Cardiac ventricle fibroblast (primary cell): Measurements from ENCODE around the gene FUT9. TPM values are rescaled to one million over a fixed set of nuclear protein-coding genes. Genes with fewer than 3 reads are reported as not detected.

ENCODE experiments used
- total RNA-seq: library from RNA; depleted of rRNA; stranded (reverse); fragments of >200 nt; gene quantifications from 2 replicates; pipeline ENCODE4 v1.2.3, GENCODE V29; 2015

FUT9 gene
- total RNA-seq = not detected in 2 replicates

DNA sequence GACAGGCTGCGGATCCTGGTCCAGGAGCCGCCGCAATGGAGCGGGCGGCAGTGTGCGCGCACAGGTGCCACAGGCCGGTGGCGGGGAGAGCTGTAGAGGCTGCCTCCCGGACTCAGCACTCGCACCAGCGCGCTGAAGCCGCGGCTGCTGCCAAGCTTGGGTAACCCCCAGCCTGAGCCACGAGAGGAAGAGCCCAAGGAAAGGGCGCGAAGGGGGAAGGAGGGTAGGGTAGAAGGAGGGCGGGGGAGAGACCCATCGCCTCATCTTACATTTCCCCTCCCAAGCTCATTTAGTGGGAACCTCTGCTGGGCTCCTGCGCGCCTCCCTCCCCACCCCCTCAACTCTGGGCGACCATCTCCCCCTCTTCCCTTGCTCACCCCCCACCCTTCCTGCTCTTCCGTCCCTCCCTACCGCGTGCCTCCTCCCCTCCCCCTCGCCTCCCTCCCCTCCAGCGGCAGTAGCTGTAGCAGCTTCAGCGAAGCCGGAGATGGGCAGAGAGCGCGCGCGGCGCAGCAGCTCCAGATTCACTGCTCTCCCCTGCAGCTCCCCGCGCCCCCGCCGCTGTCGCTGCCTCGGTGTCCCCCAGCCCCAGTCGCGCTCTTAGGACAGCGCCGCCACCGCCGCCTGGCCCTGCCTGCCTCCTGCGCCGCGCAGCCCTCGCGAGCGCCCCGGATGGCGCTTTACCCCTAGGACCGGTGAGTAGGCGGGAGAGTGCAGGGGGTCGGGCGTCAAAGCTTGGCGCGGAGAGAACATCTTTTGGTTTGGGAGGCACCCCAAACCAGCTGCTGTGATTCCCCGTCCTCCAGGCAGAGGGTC lies at the start of gene FUT9:
TSS of gene FUT9 (plus strand) at position 457 of the 816 bp plus-strand sequence. CDS start 187,182 bp downstream, outside the sequence.

